Measurements from ENCODE around the gene ILKAP. TPM values are rescaled to one million over a fixed set of nuclear protein-coding genes. Genes with fewer than 3 reads are reported as not detected.

Gene ILKAP
- total RNA-seq, 1 experiment from 2014 or later: 31.6 TPM

DNA sequence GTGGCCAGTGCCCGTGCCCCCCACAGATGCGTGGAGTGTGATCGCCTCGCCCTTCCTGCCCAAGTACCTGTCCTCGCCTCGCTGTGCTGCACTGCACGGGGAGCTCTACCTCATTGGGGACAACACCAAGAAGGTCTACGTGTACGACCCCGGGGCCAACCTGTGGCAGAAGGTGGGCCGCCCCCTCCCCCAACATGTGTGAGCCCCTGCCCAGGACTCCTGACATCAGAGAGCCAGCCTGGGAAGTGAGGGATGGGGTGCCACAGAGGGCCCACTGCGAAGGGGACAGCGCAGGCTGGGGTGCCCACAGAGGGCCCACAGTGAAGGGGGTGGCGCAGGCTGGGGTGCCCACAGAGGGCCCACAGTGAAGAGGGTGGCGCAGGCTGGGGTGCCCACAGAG, 54.5 kb downstream of the ILKAP start:
- Histone ChIP-seq H3K27me3 (replicated peaks; ENCODE audit: control insufficient read depth, insufficient read depth, low read length) (no peaks in the 10 kb centered on the region), H3K4me3 (ENCODE audit: low read depth, low read length) (no peak overlapping the region), H3K36me3 (ENCODE audit: control insufficient read depth, insufficient read depth, low read length) (no peaks in the 10 kb centered on the region), H3K4me1 (no peaks in the 10 kb centered on the region), H3K9me3 (no peaks in the 10 kb centered on the region)
- no peaks in the 10 kb centered on the region for H3K9me3 Mint-ChIP-seq (ENCODE audit: unreplicated experiment)
- no peaks in the 10 kb centered on the region for H3K4me1 Mint-ChIP-seq (ENCODE audit: low read depth, unreplicated experiment)
- DNase-seq: no peak
- intact Hi-C loops (cut with micrococcal nuclease; ENCODE audit: unreplicated experiment): no loop called here
- TF ChIP-seq, protein P1, sequence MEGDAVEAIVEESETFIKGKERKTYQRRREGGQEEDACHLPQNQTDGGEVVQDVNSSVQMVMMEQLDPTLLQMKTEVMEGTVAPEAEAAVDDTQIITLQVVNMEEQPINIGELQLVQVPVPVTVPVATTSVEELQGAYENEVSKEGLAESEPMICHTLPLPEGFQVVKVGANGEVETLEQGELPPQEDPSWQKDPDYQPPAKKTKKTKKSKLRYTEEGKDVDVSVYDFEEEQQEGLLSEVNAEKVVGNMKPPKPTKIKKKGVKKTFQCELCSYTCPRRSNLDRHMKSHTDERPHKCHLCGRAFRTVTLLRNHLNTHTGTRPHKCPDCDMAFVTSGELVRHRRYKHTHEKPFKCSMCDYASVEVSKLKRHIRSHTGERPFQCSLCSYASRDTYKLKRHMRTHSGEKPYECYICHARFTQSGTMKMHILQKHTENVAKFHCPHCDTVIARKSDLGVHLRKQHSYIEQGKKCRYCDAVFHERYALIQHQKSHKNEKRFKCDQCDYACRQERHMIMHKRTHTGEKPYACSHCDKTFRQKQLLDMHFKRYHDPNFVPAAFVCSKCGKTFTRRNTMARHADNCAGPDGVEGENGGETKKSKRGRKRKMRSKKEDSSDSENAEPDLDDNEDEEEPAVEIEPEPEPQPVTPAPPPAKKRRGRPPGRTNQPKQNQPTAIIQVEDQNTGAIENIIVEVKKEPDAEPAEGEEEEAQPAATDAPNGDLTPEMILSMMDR (IDR thresholded peaks at IDR 0.05; ENCODE audit: insufficient read depth in 1 of 2, low read depth in 1 of 2, low read length in 1 of 2, severe bottlenecking in 1 of 2, unreplicated experiment in 1 of 2): no peak
- no peak overlapping the region for H3K27ac Mint-ChIP-seq (ENCODE audit: unreplicated experiment)
- no peak overlapping the region for H3K4me3 Mint-ChIP-seq (ENCODE audit: unreplicated experiment)
- POLR2A ChIA-PET: no interaction called here
- BruUV-seq (replicated peaks): no TSS peak
- H3K36me3 Mint-ChIP-seq (ENCODE audit: insufficient read depth, unreplicated experiment): peaks cover under 1% of the 10 kb centered on the region
- CTCF ChIA-PET: no interaction called here
- H3K27me3 Mint-ChIP-seq (ENCODE audit: insufficient read depth, unreplicated experiment): no peaks in the 10 kb centered on the region

DNA sequence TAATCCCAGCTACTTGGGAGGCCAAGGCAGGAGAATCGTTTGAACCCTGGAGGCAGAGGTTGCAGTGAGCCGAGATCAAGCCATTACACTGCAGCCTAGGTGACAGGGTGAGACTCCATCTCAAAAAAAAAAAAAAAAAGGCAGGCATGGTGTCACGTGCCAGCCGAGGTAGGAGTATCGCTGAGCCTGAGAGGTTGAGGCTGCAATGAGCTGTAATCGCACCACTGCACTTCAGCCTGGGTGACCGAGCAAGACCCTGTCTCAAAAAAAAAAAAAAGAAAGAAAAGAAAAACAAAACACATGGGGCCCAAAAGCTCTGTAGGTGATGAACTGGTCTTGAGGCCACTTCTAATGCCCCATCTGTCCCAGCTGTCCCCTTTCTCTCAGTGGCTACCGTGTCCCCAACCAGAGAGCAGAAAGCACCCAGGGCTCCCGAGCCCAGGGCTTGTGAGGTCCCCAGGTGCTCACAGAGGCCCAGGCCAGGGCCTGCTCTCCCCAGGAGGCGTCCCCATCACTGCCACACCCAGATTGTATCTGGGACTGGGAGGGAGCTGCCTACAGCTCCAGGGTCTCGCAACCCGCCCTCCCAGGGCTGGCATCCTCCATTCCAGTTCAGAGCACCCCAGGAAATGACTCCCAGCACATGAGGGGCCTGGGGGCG, 56.5 kb downstream of the ILKAP start:
- Histone ChIP-seq H3K27me3 (replicated peaks; ENCODE audit: control insufficient read depth, insufficient read depth, low read length) (no peaks in the 10 kb centered on the region), H3K36me3 (ENCODE audit: control insufficient read depth, insufficient read depth, low read length) (no peaks in the 10 kb centered on the region), H3K9me3 (no peaks in the 10 kb centered on the region), H3K4me3 (ENCODE audit: low read depth, low read length) (no peak overlapping the region), H3K4me1 (no peaks in the 10 kb centered on the region)
- H3K27ac Mint-ChIP-seq (ENCODE audit: unreplicated experiment): no peak overlapping the region
- H3K36me3 Mint-ChIP-seq (ENCODE audit: insufficient read depth, unreplicated experiment): no peaks in the 10 kb centered on the region
- BruUV-seq (replicated peaks): no TSS peak
- intact Hi-C loops (cut with micrococcal nuclease; ENCODE audit: unreplicated experiment): no loop called here
- no peak overlapping the region for H3K4me3 Mint-ChIP-seq (ENCODE audit: unreplicated experiment)
- no peaks in the 10 kb centered on the region for H3K9me3 Mint-ChIP-seq (ENCODE audit: unreplicated experiment)
- no peaks in the 10 kb centered on the region for H3K4me1 Mint-ChIP-seq (ENCODE audit: low read depth, unreplicated experiment)
- DNase-seq: no peak
- POLR2A ChIA-PET: no interaction called here
- CTCF ChIA-PET: interaction anchor here (0.6 to 0.7 kb wide), 2 partner anchors 93 to 675 kb away, joined by 3 to 4 read pairs; no protein-coding TSS in a partner anchor
- TF ChIP-seq, protein P1 (IDR thresholded peaks at IDR 0.05; ENCODE audit: insufficient read depth in 1 of 2, low read depth in 1 of 2, low read length in 1 of 2, severe bottlenecking in 1 of 2, unreplicated experiment in 1 of 2): no peak
- no peaks in the 10 kb centered on the region for H3K27me3 Mint-ChIP-seq (ENCODE audit: insufficient read depth, unreplicated experiment)

DNA sequence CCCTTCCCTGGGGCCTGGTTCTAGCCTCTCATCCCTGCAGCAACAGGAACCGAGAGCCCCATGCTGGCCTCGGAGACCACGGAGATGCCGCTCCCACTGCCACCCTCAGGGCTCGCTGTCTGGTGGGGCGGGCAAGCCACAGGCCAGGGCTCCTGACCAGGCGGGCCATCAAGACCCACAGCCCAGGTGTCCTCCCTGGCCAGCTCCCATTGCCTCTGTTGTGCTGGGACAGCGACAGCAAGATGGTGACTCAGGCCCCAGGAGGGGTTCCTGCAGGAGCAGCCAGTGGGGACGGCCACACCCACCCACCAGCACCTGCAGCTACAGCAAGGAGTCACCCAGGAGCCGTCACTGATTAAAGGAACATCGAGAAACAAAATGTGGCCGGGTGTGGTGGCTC, 57.6 kb downstream of the ILKAP start:
- no peaks in the 10 kb centered on the region for H3K27me3 Mint-ChIP-seq (ENCODE audit: insufficient read depth, unreplicated experiment)
- intact Hi-C loops (cut with micrococcal nuclease; ENCODE audit: unreplicated experiment): no loop called here
- CTCF ChIA-PET: no interaction called here

More for the DNA sequence above, 57.6 kb downstream of the ILKAP start:
- Histone ChIP-seq H3K4me1 (no peaks in the 10 kb centered on the region), H3K9me3 (no peaks in the 10 kb centered on the region), H3K36me3 (ENCODE audit: control insufficient read depth, insufficient read depth, low read length) (no peaks in the 10 kb centered on the region), H3K27me3 (replicated peaks; ENCODE audit: control insufficient read depth, insufficient read depth, low read length) (no peaks in the 10 kb centered on the region), H3K4me3 (ENCODE audit: low read depth, low read length) (no peak overlapping the region)
- Mint-ChIP-seq H3K4me3 (ENCODE audit: unreplicated experiment) (no peak overlapping the region), H3K4me1 (ENCODE audit: low read depth, unreplicated experiment) (no peaks in the 10 kb centered on the region), H3K27ac (ENCODE audit: unreplicated experiment) (no peak overlapping the region), H3K36me3 (ENCODE audit: insufficient read depth, unreplicated experiment) (no peaks in the 10 kb centered on the region), H3K9me3 (ENCODE audit: unreplicated experiment) (no peaks in the 10 kb centered on the region)
- POLR2A ChIA-PET: no interaction called here
- DNase-seq: no peak
- TF ChIP-seq, protein P1 (IDR thresholded peaks at IDR 0.05; ENCODE audit: insufficient read depth in 1 of 2, low read depth in 1 of 2, low read length in 1 of 2, severe bottlenecking in 1 of 2, unreplicated experiment in 1 of 2): no peak
- no TSS peak for BruUV-seq (replicated peaks)
